ENCODE results near the gene EXOSC7.
"Not testable (repeated sequence)": the region's sequence is repeated elsewhere in the genome, so short reads cannot be mapped to it uniquely, and the experiment has no call there.

Gene EXOSC7

GRCh38 chr3:44948239-44948638 is 27.8 kb upstream of the EXOSC7 start:
- H3K27ac ChIP-seq (ENCODE audit: low read depth, low read length, severe bottlenecking): no peak overlapping the region
- no peak overlapping the region for H3K4me3 ChIP-seq (ENCODE audit: extremely low read depth, insufficient read depth, low read length, poor library complexity, severe bottlenecking)
- H3K4me1 ChIP-seq (ENCODE audit: control insufficient read depth, insufficient read depth, low read length, poor library complexity, severe bottlenecking): no peaks in the 10 kb centered on the region
- H3K9me3 ChIP-seq (ENCODE audit: control insufficient read depth, low read length): no peaks in the 10 kb centered on the region
- WGBS, 2 experiments (ENCODE audit: insufficient coverage in 2 of 2): 97 to 100% methylated on average over 1 to 3 of the region's 3 CpGs
- H3K36me3 ChIP-seq (ENCODE audit: control insufficient read depth, insufficient read depth, low read length): peaks cover 33% of the 10 kb centered on the region

GRCh38 chr3:44949770-44950169 is 26.3 kb upstream of the EXOSC7 start:
- H3K4me1 ChIP-seq (ENCODE audit: control insufficient read depth, insufficient read depth, low read length, poor library complexity, severe bottlenecking); H3K27ac ChIP-seq (ENCODE audit: low read depth, low read length, severe bottlenecking); H3K9me3 ChIP-seq (ENCODE audit: control insufficient read depth, low read length); H3K4me3 ChIP-seq (ENCODE audit: extremely low read depth, insufficient read depth, low read length, poor library complexity, severe bottlenecking): not testable (repeated sequence)
- 100% methylated on average over 2 to 3 of the region's 4 CpGs for WGBS, 2 experiments (ENCODE audit: insufficient coverage in 2 of 2)
- peaks cover 31% of the 10 kb centered on the region for H3K36me3 ChIP-seq (ENCODE audit: control insufficient read depth, insufficient read depth, low read length)

DNA sequence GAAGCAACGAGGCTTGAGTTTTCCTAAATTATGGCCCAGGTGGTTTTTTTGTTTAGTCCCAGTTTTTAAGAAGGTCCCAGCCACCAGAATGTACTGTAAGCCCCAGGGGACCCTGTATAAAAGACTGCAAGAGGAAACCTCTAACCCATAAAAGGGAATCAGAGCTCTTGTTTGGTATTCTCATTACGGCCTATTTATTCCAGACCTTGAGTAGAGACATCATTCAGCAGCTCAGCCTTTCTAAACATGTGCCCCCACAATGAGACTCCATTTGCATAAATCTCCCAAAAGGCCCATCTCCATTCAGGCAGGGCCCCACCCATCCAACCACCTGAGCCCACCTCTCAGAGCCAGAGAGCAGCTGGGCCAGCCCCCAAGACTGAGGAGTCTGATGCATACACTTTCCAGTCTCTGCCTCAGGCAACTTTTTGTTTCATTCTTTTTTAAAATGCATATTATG is 25.7 kb upstream of the EXOSC7 start:
- 92 to 95% methylated on average over 1 to 2 of the region's 2 CpGs for WGBS, 2 experiments (ENCODE audit: insufficient coverage in 2 of 2)
- H3K27ac ChIP-seq (ENCODE audit: low read depth, low read length, severe bottlenecking): no peak overlapping the region
- no peaks in the 10 kb centered on the region for H3K9me3 ChIP-seq (ENCODE audit: control insufficient read depth, low read length)
- H3K36me3 ChIP-seq (ENCODE audit: control insufficient read depth, insufficient read depth, low read length): peaks cover 26% of the 10 kb centered on the region
- no peak overlapping the region for H3K4me3 ChIP-seq (ENCODE audit: extremely low read depth, insufficient read depth, low read length, poor library complexity, severe bottlenecking)
- H3K4me1 ChIP-seq (ENCODE audit: control insufficient read depth, insufficient read depth, low read length, poor library complexity, severe bottlenecking): no peaks in the 10 kb centered on the region

DNA sequence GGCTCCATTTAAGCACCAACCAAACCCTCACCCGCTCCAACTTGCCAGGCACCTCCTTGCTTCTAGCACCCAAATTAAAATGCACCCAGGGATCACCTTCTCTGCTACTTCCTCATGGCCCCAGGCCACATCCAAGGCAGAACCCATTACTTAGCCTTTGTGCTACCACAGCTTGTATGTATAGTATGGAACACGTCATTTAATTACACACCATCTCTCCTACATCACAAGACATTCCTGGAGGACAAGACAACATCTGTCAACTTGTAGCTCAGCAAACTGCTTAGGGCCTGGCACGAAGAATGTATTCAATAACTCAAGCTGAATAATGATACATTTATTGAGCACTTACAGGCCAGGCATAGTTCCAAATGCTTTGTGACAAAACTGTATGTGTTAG is 23.4 kb upstream of the EXOSC7 start:
- Histone ChIP-seq H3K4me3 (ENCODE audit: extremely low read depth, insufficient read depth, low read length, poor library complexity, severe bottlenecking) (no peak overlapping the region), H3K4me1 (ENCODE audit: control insufficient read depth, insufficient read depth, low read length, poor library complexity, severe bottlenecking) (no peaks in the 10 kb centered on the region), H3K36me3 (ENCODE audit: control insufficient read depth, insufficient read depth, low read length) (peaks cover 20% of the 10 kb centered on the region), H3K27ac (ENCODE audit: low read depth, low read length, severe bottlenecking) (no peak overlapping the region), H3K9me3 (ENCODE audit: control insufficient read depth, low read length) (no peaks in the 10 kb centered on the region)
- 90 to 100% methylated on average over 1 to 2 of the region's 3 CpGs for WGBS, 2 experiments (ENCODE audit: insufficient coverage in 2 of 2)

DNA sequence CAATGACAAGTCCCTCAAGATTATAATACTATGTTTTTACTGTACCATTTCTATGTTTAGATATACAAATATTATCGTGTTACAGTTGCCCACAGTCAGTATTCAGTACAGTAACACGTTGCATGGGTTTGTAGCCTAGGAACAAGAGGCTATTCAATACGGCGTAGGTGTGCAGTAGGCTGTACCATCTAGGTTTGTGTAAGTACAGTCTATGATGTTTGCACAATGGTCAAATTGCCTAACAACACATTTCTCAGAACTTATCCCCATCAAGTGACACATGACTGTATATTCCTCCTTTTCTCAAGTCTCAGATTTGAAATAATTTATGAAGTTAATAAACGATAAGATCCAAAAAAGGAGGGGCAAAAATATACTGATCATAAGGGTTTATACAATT is 21.7 kb upstream of the EXOSC7 start:
- Histone ChIP-seq H3K27ac (ENCODE audit: low read depth, low read length, severe bottlenecking) (no peak overlapping the region), H3K36me3 (ENCODE audit: control insufficient read depth, insufficient read depth, low read length) (peaks cover 35% of the 10 kb centered on the region), H3K4me3 (ENCODE audit: extremely low read depth, insufficient read depth, low read length, poor library complexity, severe bottlenecking) (no peak overlapping the region), H3K4me1 (ENCODE audit: control insufficient read depth, insufficient read depth, low read length, poor library complexity, severe bottlenecking) (no peaks in the 10 kb centered on the region), H3K9me3 (ENCODE audit: control insufficient read depth, low read length) (no peaks in the 10 kb centered on the region)
- 100% methylated on average over 2 of the region's 5 CpGs; no CpG with 5 or more reads in 1 of the 2 experiments for WGBS, 2 experiments (ENCODE audit: insufficient coverage in 2 of 2)

GRCh38 chr3:44954962-44955361 is 21.1 kb upstream of the EXOSC7 start:
- Histone ChIP-seq H3K9me3 (ENCODE audit: control insufficient read depth, low read length) (no peaks in the 10 kb centered on the region), H3K36me3 (ENCODE audit: control insufficient read depth, insufficient read depth, low read length) (peaks cover 36% of the 10 kb centered on the region), H3K4me3 (ENCODE audit: extremely low read depth, insufficient read depth, low read length, poor library complexity, severe bottlenecking) (no peak overlapping the region), H3K27ac (ENCODE audit: low read depth, low read length, severe bottlenecking) (no peak overlapping the region), H3K4me1 (ENCODE audit: control insufficient read depth, insufficient read depth, low read length, poor library complexity, severe bottlenecking) (no peaks in the 10 kb centered on the region)
- 85 to 90% methylated on average over 2 to 3 of the region's 3 CpGs for WGBS, 2 experiments (ENCODE audit: insufficient coverage in 2 of 2)

DNA sequence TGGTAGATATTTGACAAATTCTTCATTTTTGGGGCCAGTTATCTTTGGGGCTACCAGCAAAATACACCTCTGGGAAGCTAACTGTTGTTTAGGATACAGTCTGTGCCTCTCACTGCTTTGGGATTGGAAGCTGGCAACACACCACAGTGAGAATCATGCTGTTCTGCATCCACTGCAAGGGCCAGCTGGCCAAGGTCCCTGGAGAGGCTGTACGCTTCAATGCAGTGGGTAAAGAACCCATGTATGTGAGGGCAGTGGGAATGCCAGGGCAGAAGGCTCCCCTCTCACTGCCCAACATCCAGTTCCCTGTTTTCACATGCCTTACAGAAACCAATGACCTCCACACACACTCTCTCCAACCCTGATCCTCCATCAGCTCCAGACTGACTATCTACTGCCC is 20.1 kb upstream of the EXOSC7 start:
- Histone ChIP-seq H3K27ac (ENCODE audit: low read depth, low read length, severe bottlenecking) (no peak overlapping the region), H3K4me1 (ENCODE audit: control insufficient read depth, insufficient read depth, low read length, poor library complexity, severe bottlenecking) (no peaks in the 10 kb centered on the region), H3K9me3 (ENCODE audit: control insufficient read depth, low read length) (no peaks in the 10 kb centered on the region), H3K36me3 (ENCODE audit: control insufficient read depth, insufficient read depth, low read length) (peaks cover 36% of the 10 kb centered on the region), H3K4me3 (ENCODE audit: extremely low read depth, insufficient read depth, low read length, poor library complexity, severe bottlenecking) (no peak overlapping the region)
- WGBS, 2 experiments (ENCODE audit: insufficient coverage in 2 of 2): no CpG with 5 or more reads among the region's 1 CpG

GRCh38 chr3:44957986-44958385 is 18.1 kb upstream of the EXOSC7 start:
- Histone ChIP-seq H3K9me3 (ENCODE audit: control insufficient read depth, low read length) (no peaks in the 10 kb centered on the region), H3K36me3 (ENCODE audit: control insufficient read depth, insufficient read depth, low read length) (peaks cover 36% of the 10 kb centered on the region), H3K4me1 (ENCODE audit: control insufficient read depth, insufficient read depth, low read length, poor library complexity, severe bottlenecking) (no peaks in the 10 kb centered on the region), H3K27ac (ENCODE audit: low read depth, low read length, severe bottlenecking) (no peak overlapping the region), H3K4me3 (ENCODE audit: extremely low read depth, insufficient read depth, low read length, poor library complexity, severe bottlenecking) (no peak overlapping the region)
- 100% methylated on average over 2 of the region's 4 CpGs; no CpG with 5 or more reads in 1 of the 2 experiments for WGBS, 2 experiments (ENCODE audit: insufficient coverage in 2 of 2)

DNA sequence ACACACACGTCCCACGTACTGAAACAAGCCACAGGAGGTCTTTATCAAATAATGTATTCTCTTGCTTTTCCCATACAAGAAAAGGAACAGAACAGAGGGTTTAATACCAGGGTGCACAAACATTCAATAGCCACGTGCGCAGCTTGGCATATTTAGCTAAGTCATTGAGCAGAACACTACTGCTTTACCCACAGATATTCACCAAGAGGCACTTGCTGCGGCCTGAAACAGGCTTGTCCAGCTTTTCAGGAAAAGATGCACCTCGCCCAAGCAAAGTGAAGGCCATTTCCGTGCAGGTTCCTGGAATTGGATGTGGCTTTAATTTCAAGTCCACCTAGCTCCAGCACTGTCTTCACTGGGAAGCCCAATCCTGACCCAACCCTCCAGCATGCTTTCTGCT is 17.7 kb upstream of the EXOSC7 start:
- H3K36me3 ChIP-seq (ENCODE audit: control insufficient read depth, insufficient read depth, low read length): peaks cover 36% of the 10 kb centered on the region
- H3K4me1 ChIP-seq (ENCODE audit: control insufficient read depth, insufficient read depth, low read length, poor library complexity, severe bottlenecking): no peaks in the 10 kb centered on the region
- no peaks in the 10 kb centered on the region for H3K9me3 ChIP-seq (ENCODE audit: control insufficient read depth, low read length)
- no peak overlapping the region for H3K4me3 ChIP-seq (ENCODE audit: extremely low read depth, insufficient read depth, low read length, poor library complexity, severe bottlenecking)
- H3K27ac ChIP-seq (ENCODE audit: low read depth, low read length, severe bottlenecking): no peak overlapping the region
- WGBS, 2 experiments (ENCODE audit: insufficient coverage in 2 of 2): 93 to 97% methylated on average over 5 to 7 of the region's 7 CpGs

DNA sequence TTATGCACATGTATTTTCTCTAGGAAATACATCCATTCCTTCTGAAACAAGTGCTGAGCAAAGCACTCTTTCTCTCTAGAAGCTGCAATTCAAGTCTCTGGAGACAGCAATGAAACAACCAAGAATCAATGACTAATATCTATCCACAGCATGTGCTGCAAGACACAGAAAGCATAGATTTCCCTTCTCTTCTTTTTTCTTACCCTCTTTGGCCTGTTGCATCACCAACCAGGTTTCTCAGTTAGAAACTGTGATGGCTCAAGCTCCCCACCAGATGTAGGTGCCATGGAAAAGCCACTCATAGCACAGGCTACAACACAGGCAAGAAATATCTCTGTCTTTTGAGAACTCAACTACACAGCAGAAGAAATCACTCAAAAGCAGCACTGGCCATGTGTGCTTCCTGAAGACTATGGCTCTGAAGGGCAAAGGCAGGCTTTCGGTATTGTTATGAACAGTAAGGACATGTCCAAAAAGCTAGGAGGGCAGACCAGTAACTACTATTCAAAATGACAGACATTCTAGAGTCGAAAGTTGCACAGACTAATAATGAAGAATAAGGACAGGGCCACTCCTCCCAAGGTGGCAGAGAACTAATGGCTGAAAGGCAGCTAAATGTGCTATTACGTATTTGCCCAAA is 15.5 kb upstream of the EXOSC7 start:
- Histone ChIP-seq H3K4me1 (ENCODE audit: control insufficient read depth, insufficient read depth, low read length, poor library complexity, severe bottlenecking) (no peaks in the 10 kb centered on the region), H3K4me3 (ENCODE audit: extremely low read depth, insufficient read depth, low read length, poor library complexity, severe bottlenecking) (no peak overlapping the region), H3K27ac (ENCODE audit: low read depth, low read length, severe bottlenecking) (no peak overlapping the region), H3K9me3 (ENCODE audit: control insufficient read depth, low read length) (no peaks in the 10 kb centered on the region), H3K36me3 (ENCODE audit: control insufficient read depth, insufficient read depth, low read length) (peaks cover 28% of the 10 kb centered on the region)
- WGBS, 2 experiments (ENCODE audit: insufficient coverage in 2 of 2): 95 to 100% methylated on average over 2 to 3 of the region's 3 CpGs

DNA sequence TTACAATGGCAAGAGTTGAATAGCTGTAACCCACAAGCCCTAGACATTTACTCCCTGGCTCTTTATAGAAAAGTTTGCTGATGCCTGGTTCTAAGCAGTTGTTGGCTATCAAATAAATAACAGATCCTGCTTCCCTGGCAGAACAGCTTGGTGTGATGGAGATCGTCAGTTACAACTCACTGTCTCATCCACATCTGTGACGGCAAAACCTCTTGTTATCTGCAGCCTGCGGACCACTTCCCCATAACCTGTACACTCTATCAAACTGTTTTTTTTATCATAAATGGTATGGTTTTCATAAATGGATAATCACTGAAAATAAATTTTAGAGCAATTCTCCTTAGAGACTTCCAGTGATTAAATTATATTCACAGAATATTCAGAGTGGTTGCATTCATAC is 14.2 kb upstream of the EXOSC7 start:
- Histone ChIP-seq H3K36me3 (ENCODE audit: control insufficient read depth, insufficient read depth, low read length) (peaks cover 21% of the 10 kb centered on the region), H3K4me3 (ENCODE audit: extremely low read depth, insufficient read depth, low read length, poor library complexity, severe bottlenecking) (no peak overlapping the region), H3K4me1 (ENCODE audit: control insufficient read depth, insufficient read depth, low read length, poor library complexity, severe bottlenecking) (no peaks in the 10 kb centered on the region), H3K27ac (ENCODE audit: low read depth, low read length, severe bottlenecking) (no peak overlapping the region), H3K9me3 (ENCODE audit: control insufficient read depth, low read length) (no peaks in the 10 kb centered on the region)
- WGBS, 2 experiments (ENCODE audit: insufficient coverage in 2 of 2): 83 to 100% methylated on average over 1 of the region's 3 CpGs
